UCSD-AML1 (cell line): Measurements from ENCODE around the gene SERPINA1.

ENCODE experiments used
- DNase-seq: peaks from one replicate; lab custom pipeline; 2025; ENCODE audit not compliant: unreplicated experiment; lab: John Stamatoyannopoulos, UW

The SERPINA1 gene

GRCh38 chr14:94398182-94398479 is 9.7 kb upstream of the SERPINA1 start:
- DNase-seq = no peak

GRCh38 chr14:94397289-94398181 is 9.1 kb upstream of the SERPINA1 start:
- DNase-seq = no peak

- DNase-seq = no peak
Observed at GRCh38 chr14:94396628-94397225, 8.3 kb upstream of the SERPINA1 start.

GRCh38 chr14:94395888-94396574 is 7.6 kb upstream of the SERPINA1 start:
- DNase-seq = no peak

GRCh38 chr14:94395282-94395887 is 7.0 kb upstream of the SERPINA1 start:
- DNase-seq = no peak

- DNase-seq = peak; percentile 59
Observed at GRCh38 chr14:94394581-94395207, 6.3 kb upstream of the SERPINA1 start.

- DNase-seq = no peak
Observed at GRCh38 chr14:94394025-94394493, 5.7 kb upstream of the SERPINA1 start.

GRCh38 chr14:94393474-94393873 is 5.1 kb upstream of the SERPINA1 start:
- DNase-seq = no peak

GRCh38 chr14:94392510-94392935 is 4.1 kb upstream of the SERPINA1 start:
- DNase-seq = peak; percentile 46

GRCh38 chr14:94391281-94391975 is 3.0 kb upstream of the SERPINA1 start:
- DNase-seq = no peak

- DNase-seq = peak; percentile 31
Observed at GRCh38 chr14:94390372-94391086, 2.1 kb upstream of the SERPINA1 start.

GRCh38 chr14:94389731-94390371 is 1.4 kb upstream of the SERPINA1 start:
- no peak for DNase-seq

GRCh38 chr14:94389104-94389469 is 685 bp upstream of the SERPINA1 start:
- no peak for DNase-seq

GRCh38 chr14:94388027-94388383 is 397 bp downstream of the SERPINA1 start:
- no peak for DNase-seq

GRCh38 chr14:94387051-94388026 is 1.1 kb downstream of the SERPINA1 start:
- DNase-seq = no peak

- no peak for DNase-seq
Observed at GRCh38 chr14:94386085-94387031, 2.0 kb downstream of the SERPINA1 start.

GRCh38 chr14:94385553-94386057 is 2.8 kb downstream of the SERPINA1 start:
- no peak for DNase-seq
